CD4-positive, alpha-beta T cell treated with Interleukin-15 for 1 hour (primary cell): Measurements from ENCODE around the gene AP1M2.
"Not testable (repeated sequence)": the region's sequence is repeated elsewhere in the genome, so short reads cannot be mapped to it uniquely, and the experiment has no call there.

Experiments
- DNase-seq: peaks from one replicate; pipeline ENCODE4 v3.0.0-alpha.2; 2020

Gene AP1M2

DNA sequence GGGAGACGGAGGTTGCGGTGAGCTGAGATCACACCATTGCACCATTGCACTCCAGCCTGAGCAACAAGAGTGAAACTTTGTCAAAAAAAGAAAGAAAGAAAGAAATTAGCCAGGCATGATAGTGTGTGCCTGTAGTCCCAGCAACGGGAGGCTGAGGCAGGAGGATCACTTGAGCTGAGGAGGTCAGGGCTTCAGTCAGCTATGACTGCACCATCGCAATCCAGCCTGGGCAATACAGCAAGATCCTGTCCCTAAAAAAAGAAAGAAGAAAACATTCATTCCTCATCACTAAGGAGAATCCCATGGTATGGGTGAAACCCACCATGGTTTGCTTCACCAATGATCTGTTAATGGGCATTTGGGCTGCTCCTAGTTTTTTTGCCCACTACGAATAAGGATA lies 13.0 kb upstream of the AP1M2 start:
- no peak for DNase-seq

DNA sequence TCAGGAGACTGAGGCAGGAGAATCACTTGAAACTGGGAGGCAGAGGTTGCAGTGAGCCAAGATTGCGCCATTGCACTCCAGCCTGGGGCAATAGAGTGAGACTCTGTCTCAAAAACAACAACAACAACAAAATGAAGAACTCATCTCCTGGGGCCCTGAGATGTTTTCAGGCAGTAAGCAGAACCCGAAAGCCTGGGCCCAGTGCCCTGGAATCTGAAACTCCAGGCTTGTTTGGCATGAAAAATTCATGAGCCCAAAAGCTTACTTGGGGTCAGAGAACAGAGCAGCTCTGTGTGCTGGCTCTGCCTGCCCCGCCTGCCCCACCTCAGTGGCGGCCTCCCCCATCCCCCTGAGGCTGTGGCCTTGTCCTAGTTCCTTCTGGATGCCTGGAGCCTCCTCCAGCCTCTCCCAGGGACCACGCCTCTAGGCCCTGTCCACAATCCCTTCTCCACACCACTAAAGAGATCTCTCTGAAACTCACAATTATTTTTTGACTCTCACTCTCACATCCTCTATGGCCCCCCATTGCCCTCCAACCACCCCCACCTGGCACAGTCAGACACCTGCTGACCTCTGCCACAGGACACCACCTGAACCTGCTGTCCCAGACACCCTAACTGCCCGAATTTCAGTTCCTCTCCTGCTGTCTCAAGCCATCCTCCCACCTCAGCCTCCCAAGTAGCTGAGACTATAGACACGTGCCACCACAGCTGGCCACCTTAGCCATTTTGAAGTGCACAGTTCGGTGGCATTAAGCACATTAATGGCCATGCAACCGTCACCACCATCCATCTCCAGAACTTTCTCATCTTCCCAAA lies 6.9 kb upstream of the AP1M2 start:
- peak; percentile 41 for DNase-seq

DNA sequence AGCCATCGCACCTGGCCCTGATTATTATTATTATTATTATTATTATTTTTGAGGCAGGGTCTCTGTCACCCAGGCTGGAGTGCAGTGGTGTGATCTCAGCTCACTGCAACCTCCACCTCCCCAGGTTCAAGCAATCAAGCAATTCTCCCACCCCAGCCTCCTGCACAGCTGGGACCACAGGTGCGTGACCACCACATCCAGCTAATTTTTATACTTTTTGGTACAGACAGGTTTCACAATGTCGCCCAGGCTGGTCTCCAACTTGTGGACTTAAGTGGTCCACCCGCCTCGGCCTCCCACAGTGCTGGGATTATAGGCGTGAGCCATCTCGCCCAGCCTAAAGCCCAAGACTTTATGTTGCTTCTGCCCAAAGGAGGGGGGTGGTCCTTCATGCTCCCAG lies 6.0 kb upstream of the AP1M2 start:
- no peak for DNase-seq

DNA sequence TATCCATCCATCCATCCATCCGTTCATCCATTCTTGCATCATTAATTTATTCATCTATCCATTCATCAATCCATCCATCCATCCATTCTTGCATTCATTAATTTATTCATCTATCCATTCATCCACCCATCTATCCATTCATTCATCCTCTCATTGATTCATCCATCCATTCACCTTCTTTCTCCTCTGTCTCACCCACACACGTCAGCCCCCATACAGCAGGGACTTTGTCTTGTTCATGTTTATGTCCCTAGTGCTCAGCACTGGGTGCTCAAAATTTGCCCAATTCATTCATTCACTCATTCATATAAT lies 683 bp upstream of the AP1M2 start:
- no peak for DNase-seq

DNA sequence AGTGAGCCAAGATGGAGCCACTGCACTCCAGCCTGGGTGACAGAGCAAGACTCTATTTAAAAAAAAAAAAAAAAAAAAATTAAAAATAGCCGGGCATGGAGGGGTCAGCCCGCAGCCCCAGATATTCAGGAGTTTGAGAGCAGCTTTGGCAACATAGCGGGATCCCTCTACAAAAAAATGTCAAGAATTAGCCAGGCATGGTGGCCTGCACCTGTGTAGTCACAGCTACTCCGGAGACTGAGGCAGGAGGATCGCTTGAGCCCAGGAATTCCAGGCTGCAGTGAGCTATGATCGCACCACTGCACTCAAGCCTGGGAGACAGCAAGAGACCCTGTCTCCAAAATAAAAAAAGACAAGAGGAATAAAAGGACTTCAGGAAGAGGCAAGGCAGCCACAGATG lies 716 bp downstream of the AP1M2 start:
- no peak for DNase-seq

DNA sequence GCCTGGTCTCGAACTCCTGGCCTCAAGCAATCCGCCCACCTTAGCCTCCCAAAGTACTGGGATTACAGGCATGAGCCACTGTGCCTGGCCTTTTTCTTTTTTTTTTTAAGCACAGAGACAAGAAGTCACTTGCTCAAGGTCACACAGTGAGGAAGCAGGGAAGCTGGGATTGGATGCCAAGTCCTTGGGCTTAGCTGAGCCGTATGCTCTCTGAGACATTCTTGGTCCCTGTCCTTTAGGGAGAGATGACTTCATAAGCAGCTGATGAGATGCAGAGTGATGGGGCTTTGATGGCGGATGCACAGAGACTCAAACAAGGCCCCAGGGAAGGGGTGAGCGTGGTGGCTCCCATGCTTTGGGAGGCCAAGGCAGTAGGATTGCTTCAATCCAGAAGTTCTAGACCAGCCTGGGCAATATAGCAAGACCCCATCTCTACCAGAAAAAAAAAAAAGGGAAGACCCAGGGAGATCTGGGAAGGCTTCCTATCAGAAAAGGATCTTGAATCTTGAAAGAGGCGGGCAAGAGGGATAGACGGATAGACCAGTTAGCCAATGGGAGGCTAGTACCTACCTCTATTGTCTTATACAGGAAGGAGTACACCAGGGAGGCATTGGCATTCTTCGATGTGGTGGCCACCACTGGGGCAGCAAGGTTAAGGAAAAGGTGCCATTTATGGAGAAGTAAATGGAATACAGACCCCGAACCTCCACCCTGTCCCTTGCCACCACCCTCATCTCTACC lies 3.9 kb downstream of the AP1M2 start:
- no peak for DNase-seq

DNA sequence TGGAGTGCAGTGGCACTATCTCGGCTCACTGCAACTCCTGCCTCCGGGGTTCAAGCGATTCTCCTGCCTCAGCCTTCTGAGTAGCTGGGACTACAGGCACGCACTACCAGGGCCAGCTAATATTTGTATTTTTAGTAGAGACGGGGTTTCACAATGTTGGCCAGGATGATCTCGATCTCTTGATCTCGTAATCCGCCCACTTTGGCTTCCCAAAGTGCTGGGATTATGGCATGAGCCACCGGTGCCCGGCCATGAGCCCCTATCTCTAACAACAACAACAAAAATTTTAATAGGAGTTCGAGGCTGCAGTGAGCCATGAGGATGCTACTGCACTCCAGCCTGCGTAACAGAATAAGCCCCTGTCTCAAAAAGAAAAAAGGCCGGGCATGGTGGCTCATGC lies 5.0 kb downstream of the AP1M2 start:
- DNase-seq: no peak

DNA sequence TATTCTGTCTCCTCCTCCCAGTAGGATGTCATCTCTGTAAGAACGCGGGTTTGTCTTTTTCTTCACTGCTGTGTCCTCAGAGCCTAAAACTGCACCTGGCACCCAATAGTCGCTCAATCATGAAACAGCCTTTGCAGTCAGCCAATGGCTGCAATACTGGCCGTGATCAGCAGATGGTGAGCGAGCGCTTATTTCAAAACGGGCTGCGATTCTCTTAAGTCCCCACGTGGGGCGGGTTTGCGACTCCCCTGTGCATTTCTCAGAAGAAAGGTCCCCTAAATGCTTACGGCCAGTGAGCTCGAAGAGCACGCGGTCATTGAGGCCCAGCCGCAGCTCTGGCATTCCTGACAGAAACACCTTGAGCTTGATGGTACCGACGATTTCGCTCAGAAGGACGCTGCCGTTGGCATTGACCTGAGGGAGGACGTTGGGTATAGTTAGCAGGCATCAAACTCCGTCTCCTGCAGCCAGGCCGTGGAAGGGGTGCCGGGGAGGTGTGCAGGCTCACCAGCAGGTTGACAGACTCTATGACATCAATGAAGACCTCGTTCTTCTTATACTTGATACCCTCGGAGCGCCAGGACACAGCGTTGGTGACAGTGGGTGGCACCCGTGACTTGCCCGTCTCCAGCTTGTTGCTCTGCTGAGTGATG lies 6.0 kb downstream of the AP1M2 start:
- DNase-seq: peak; percentile 89

DNA sequence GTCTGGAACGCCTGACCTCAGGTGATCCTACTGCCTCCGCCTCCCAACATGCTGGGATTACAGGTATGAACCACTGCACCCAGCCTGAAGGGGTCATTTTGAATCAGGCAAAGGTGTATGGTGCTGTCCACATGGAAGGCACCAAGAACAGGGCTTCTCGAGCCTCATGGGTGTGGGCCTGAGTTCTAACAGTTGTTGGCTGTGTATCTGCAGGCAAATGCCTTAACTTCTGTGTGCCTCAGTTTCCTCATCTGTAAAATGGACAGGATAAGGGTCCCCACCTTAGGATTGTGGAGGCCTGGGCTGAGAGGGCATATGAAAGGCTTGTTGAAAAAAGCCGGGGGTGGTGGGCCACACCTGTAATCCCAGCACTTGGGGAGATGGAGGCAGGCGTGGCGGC lies 9.2 kb downstream of the AP1M2 start:
- DNase-seq: no peak

DNA sequence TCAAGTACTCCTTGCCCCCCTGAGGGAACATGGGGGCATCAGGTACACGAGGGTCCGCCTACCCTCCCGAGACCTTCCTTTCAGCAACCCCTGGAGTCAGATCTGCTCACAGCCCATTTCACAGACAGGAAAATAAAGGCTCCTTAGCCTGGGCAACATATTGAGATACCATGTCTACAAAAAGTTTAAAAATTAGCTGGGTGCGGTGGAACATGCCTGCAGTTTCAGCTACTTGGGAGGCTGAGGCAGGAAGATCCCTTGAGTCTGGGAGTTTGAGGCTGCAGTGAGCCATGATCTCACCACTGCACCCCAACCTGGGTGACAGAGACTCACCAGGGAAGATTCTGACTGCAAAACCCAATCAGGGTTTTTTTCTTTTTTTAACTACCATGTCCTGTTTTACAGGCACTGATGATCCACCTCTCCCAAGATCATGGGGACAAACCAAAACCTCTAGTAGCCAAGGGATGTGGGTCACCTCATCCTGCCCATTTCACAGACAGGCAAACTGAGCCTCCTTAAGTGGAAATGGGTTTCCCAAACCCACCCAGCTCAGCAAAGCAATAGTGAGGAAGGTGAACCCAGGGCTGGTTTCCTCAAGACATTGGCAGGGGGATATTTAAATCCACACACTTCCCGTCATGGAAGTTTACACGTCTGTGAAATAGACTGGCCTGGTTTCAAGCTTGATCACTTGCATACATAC lies 11.9 kb downstream of the AP1M2 start:
- no peak for DNase-seq

DNA sequence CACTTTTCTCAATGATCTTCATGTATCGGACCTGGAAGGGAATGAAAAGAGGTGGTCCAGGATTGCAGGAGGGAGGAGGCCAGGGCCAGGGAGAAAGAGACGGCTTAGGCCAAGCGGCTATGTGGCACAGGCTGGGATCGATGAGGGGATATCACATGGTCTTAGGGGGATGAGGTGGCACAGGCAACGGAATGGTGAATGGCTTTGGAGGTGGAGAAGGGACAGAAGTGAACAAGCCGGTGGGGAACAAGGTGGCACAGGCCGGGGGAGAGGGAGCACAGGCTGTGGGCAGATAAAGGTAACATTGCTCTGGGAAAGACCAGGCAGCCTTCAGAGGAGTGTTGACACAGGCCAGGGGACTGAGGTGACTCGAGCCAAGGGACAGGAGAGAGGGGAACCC lies 12.7 kb downstream of the AP1M2 start:
- no peak for DNase-seq

DNA sequence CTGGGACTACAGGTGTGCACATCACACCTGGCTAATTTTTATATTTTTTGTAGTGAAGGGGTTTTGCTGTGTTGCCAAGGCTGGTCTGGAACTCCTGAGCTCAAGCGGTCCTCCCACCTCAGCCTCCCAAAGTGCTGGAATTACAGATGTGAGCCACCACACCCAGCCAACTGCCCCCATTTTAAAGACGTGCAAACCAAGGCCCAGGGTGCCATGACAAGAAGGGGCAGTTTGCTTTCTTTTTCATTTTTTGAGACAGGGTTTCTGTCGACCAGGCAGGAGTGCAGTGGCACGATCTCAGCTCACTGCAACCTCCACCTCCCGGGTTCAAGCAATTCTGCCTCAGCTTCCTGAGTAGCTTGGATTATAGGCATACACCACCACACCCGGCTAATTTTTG lies 13.3 kb downstream of the AP1M2 start:
- not testable (repeated sequence) for DNase-seq

DNA sequence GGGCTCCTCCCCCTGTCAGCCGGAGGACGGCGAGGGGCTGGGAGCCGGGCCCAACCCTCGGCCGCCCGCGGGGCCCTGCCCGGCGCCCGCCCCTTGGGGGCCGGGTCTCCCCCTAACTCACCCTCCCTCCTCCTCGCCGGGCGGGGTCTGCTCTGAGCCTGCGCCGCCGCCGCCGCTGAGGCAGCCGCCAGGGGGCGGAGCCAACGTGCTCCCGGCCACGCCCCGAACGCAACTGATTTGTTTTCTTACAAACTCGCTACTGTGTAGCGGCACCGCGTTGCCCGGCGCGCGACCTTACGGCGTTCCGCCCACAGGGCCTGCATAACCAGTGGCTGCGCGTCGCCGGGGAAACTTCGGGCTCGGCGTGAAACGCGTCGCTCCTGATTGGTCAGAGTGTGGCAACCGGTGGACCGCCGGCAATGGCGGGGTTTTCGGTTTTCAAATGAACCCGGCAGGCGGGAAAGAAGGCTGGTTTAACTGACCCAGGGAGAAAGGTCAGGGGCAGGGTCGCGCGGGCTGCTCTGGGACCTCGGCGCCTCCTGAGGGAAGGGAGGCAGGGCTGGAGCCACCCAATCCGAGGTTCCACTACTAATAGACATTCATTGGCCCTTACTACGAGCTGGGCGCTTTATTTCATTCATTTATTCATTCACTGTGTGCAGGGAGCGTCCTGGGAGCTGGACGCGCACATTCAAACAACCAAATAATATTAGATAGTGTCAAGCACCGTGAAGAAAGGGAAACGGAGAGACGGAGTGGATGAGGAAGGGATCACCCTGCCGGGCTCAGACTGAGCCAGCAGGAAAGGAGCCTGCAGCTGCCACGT lies 18.1 kb downstream of the AP1M2 start, which contains the start of gene CDKN2D:
Gene CDKN2D, minus strand, starts transcription at position 154 of the 826 bp plus-strand sequence. CDS start 326 bp downstream, outside the sequence.
- peak; percentile 100 for DNase-seq

DNA sequence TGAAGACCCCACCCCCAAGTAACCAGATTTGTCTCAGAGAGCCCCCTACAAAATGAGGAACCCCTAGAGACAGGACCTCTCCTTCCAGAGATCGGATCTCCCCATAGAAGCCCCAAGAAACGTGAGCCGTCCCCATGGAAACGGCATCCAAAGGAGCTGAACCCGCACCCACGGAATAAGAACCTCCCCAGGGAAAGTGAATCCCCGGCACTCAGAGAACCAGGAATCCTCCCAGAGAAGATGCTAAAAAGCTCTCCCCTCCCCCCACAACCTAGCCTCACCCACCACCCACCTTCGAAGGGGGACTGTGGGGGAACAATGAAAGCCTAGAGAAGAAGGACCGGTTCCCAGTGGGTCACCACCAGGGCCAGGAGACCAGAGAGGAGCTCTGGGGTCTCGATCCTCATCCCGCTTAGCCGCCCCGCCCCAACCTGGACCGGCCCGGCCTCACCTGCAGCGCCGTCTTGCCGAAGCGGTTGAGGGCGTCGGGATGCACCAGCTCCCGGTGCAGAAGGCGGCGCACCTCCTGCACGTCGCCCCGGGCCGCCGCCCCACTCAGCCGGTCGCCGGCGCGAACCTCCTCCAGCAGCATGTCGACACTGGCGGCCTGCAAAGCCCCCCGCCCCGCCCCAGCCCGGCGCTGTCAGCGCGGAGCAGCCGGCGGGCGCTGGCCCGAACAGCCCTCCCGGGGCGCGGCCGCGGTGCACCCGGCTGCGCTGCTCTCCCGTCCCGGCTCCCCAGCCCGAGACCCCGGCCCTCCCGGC lies 18.9 kb downstream of the AP1M2 start:
- DNase-seq: peak; percentile 70

DNA sequence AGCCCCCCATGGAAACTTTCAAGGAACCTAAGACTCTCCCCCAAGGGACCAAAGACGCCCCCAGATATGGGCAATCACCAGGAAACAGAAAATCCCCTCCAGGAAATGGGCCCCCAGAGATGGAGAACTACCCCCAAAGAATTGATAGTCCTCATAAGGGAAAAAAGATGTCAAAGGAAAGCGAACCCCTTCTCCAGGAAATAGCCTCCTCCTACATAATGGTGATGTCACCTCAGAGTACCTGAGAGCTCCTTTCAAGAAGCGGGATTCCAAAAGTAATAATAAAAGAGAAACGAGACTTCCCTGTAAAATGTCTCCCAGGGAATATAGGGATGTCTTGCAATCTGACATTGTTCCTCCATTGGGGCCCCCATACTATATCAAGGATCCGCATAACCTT lies 19.5 kb downstream of the AP1M2 start:
- DNase-seq: no peak

DNA sequence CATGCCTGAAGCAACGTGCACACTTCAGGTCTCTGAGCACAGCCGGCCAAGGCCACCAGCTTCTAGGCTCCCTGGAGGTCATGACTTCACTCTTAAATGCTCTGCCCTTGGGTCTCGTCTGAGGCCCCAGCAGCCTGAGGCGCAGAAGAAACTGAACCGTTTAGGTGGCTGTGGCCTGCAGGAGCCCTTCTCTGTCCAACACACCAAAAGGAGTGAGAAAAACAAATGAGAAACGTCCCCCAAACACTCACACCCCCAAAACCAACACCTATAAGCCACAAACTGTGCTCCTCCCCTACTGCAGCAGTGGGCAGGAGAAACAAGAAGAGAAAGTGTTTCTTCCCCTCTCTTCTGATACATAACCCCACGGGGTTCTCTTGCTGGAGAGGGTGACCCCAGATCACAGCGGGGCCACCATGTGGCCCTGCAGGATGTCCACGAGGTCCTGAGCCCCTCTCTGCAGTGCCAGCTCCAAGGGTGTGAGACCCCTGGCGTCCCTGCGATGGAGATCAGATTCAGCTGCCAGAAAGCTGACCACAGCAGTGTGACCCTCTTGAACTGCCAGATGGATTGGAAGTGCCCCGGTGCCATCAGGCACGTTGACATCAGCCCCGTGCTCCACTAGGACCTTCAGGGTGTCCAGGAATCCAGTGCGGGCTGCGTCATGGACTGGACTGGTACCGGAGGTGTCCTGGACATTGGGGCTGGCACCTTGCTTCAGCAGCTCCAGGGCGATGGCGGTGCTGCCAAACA lies 20.3 kb downstream of the AP1M2 start:
- peak; percentile 73 for DNase-seq

DNA sequence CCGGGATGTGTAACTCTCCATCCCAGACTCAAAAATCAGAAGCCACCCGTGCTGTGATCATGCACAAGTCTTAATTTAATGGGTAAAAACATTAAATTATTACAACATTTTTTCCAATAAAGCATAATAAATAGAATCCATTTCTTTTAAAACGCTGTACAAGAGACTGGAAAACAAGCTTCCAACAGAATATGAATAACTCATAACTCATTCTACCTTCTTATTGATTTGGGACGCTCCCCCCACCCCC lies 20.8 kb downstream of the AP1M2 start:
- no peak for DNase-seq

DNA sequence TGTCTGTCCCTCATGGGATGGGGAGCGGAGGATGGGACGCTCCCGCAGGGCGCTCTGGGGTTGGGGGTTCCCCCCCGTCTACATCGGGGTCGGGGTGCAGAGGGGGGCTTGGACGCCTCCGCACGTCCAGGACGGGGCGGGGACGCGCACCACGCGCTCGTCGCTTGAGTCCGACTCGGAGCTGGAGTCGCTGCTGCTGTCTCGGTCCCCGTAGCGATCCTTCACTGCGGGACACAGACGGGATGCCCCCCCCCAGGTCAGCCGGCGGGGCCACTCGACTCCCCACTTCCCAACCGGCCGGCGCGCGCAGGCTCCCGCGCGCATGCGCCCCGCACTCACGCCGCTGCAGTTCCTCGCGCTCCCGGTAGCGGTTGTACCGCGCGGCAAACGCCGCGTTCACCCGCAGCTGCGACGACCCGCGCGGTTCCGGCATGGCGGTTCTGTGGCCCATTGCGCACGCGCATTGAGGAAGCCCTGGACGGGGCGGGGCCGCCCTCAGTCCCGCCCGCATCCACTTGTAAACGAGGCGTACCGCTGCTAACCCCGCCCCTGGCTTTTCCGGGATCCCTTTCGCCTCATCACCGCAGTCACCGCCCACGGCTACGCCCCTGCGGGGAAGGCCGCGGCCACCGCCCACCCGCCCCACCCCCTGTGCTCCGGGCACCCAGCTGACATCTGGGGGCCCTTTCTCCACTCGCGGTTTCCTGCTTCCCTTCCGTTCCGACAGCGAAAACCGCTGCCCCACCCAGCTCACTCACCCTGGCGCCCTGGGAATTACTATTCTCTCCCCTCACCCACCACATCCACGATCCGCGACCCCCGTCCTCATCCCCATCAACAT lies 21.3 kb downstream of the AP1M2 start, which contains the start of gene KRI1:
Gene KRI1, minus strand, starts transcription at position 444 of the 841 bp plus-strand sequence. Its CDS starts 11 bp downstream, at position 433.
- peak; percentile 99 for DNase-seq

DNA sequence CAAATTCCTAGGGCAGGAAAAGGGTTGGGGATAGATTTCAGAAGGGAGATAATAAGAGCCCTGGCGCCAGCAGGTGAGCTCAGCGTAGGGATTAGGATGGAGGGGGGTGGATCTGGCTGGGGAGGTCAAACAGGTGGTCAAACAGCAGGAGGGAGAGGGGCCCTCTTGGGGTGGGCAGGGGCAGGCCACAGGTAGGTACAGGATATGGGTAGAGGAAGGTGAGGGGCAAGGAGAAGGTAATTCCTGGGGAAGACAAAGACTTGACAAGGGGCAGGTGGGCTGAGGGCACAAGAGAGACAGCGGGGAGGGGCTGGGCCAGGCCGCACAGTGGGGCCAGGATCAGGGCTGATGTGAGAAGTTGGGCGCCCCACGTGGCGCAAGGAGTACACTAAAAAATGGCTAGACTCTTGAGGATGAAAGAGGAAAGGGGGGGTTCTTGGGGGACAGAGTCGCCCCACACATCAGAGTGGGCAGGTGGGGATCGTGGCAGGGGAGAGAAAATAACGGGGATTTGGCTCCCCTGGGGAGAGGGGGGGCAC lies 22.0 kb downstream of the AP1M2 start:
- peak; percentile 70 for DNase-seq

DNA sequence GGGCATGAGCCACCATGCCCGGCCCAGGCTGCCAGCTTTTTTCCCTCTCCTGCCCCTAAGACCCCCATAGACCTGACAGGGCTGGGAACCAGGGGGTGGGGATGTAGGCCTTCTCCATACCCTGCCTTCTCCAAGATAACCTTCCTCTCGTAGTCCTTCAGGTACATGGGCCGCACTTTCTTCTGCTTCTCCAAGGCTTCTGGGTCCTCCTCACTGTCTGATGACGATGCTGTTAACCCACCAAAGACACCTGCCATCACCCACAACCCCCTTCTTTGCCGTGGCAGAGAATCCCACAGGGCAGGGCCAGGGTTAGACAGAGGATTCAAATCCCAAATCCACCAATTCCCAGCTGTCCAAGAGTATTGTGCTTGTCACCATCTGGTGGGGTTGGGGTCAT lies 24.5 kb downstream of the AP1M2 start:
- DNase-seq: no peak
